ENCODE results near the gene MAP6D1. TPM values are rescaled to one million over a fixed set of nuclear protein-coding genes. Genes with fewer than 3 reads are reported as not detected.

Gene MAP6D1
- total RNA-seq, 1 donor from 2014 or later: 3.3 TPM

- DNase-seq (ENCODE audit: low read depth): no peak
- Histone ChIP-seq H3K36me3 (ENCODE audit: control insufficient read depth, insufficient read depth, low read length) (peaks cover 6% of the 10 kb centered on the region), H3K27me3 (ENCODE audit: control insufficient read depth, insufficient read depth, low read length) (no peaks in the 10 kb centered on the region), H3K4me3 (ENCODE audit: low read depth, low read length) (no peak overlapping the region)
- TF ChIP-seq CTCF (IDR thresholded peaks at IDR 0.05; ENCODE audit: insufficient read depth, low read length, poor library complexity, severe bottlenecking): no peak
These were observed 49.6 kb downstream of the MAP6D1 start for GRCh38 chr3:183775781-183776180.

GRCh38 chr3:183774631-183775030 lies 50.7 kb downstream of the MAP6D1 start:
- Histone ChIP-seq H3K4me3 (ENCODE audit: low read depth, low read length) (no peak overlapping the region), H3K27me3 (ENCODE audit: control insufficient read depth, insufficient read depth, low read length) (no peaks in the 10 kb centered on the region), H3K36me3 (ENCODE audit: control insufficient read depth, insufficient read depth, low read length) (peaks cover 6% of the 10 kb centered on the region)
- DNase-seq (ENCODE audit: low read depth): no peak
- no peak for TF ChIP-seq CTCF (IDR thresholded peaks at IDR 0.05; ENCODE audit: insufficient read depth, low read length, poor library complexity, severe bottlenecking)

GRCh38 chr3:183769453-183769852 lies 55.9 kb downstream of the MAP6D1 start:
- no peak for DNase-seq (ENCODE audit: low read depth)
- no peak for TF ChIP-seq CTCF (IDR thresholded peaks at IDR 0.05; ENCODE audit: insufficient read depth, low read length, poor library complexity, severe bottlenecking)
- Histone ChIP-seq H3K27me3 (ENCODE audit: control insufficient read depth, insufficient read depth, low read length) (no peaks in the 10 kb centered on the region), H3K36me3 (ENCODE audit: control insufficient read depth, insufficient read depth, low read length) (peaks cover 5% of the 10 kb centered on the region), H3K4me3 (ENCODE audit: low read depth, low read length) (no peak overlapping the region)

- no peak for DNase-seq (ENCODE audit: low read depth)
- no peak overlapping the region for H3K4me3 ChIP-seq (ENCODE audit: low read depth, low read length)
- H3K27me3 ChIP-seq (ENCODE audit: control insufficient read depth, insufficient read depth, low read length): no peaks in the 10 kb centered on the region
- no peak for TF ChIP-seq CTCF (IDR thresholded peaks at IDR 0.05; ENCODE audit: insufficient read depth, low read length, poor library complexity, severe bottlenecking)
- H3K36me3 ChIP-seq (ENCODE audit: control insufficient read depth, insufficient read depth, low read length): peaks cover 3% of the 10 kb centered on the region
These were observed 57.3 kb downstream of the MAP6D1 start for GRCh38 chr3:183768114-183768513.

GRCh38 chr3:183766745-183767606 lies 58.4 kb downstream of the MAP6D1 start:
- no peak for DNase-seq (ENCODE audit: low read depth)
- Histone ChIP-seq H3K4me3 (ENCODE audit: low read depth, low read length) (no peak overlapping the region), H3K27me3 (ENCODE audit: control insufficient read depth, insufficient read depth, low read length) (no peaks in the 10 kb centered on the region), H3K36me3 (ENCODE audit: control insufficient read depth, insufficient read depth, low read length) (peaks cover under 1% of the 10 kb centered on the region)
- TF ChIP-seq CTCF (IDR thresholded peaks at IDR 0.05; ENCODE audit: insufficient read depth, low read length, poor library complexity, severe bottlenecking): peak; percentile 86

GRCh38 chr3:183766107-183766506 lies 59.3 kb downstream of the MAP6D1 start:
- peaks cover 1% of the 10 kb centered on the region for H3K36me3 ChIP-seq (ENCODE audit: control insufficient read depth, insufficient read depth, low read length)
- H3K4me3 ChIP-seq (ENCODE audit: low read depth, low read length): no peak overlapping the region
- TF ChIP-seq CTCF (IDR thresholded peaks at IDR 0.05; ENCODE audit: insufficient read depth, low read length, poor library complexity, severe bottlenecking): no peak
- no peak for DNase-seq (ENCODE audit: low read depth)
- no peaks in the 10 kb centered on the region for H3K27me3 ChIP-seq (ENCODE audit: control insufficient read depth, insufficient read depth, low read length)

Measured in kidney epithelial cell (primary cell).